ENCODE results near the gene NLRP3.

DNA sequence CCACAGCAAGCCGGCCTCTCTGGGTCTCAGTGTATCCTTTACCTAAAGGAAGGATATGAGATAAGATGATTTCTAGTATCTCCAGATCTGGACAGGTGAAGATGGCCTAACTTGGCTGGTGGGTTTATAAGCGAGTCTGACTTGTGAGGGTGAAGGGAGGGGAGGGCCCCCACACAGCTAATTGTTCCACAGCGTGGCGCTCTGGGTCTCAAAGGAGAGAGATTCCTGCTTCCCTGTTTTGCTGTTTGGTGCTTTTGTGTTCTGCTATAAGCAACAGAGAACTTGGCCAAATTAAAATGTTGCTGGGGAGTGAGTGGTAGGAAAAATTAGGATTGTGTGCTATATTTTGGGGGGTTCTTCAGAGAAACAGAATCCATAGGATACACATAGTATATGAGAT is 28.9 kb upstream of the NLRP3 start:
- TF ChIP-seq, protein P1, sequence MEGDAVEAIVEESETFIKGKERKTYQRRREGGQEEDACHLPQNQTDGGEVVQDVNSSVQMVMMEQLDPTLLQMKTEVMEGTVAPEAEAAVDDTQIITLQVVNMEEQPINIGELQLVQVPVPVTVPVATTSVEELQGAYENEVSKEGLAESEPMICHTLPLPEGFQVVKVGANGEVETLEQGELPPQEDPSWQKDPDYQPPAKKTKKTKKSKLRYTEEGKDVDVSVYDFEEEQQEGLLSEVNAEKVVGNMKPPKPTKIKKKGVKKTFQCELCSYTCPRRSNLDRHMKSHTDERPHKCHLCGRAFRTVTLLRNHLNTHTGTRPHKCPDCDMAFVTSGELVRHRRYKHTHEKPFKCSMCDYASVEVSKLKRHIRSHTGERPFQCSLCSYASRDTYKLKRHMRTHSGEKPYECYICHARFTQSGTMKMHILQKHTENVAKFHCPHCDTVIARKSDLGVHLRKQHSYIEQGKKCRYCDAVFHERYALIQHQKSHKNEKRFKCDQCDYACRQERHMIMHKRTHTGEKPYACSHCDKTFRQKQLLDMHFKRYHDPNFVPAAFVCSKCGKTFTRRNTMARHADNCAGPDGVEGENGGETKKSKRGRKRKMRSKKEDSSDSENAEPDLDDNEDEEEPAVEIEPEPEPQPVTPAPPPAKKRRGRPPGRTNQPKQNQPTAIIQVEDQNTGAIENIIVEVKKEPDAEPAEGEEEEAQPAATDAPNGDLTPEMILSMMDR (IDR thresholded peaks at IDR 0.05 in 4 of 5, conservative IDR thresholded peaks at IDR 0.05 in 1 of 5) = no peak
- TF ChIP-seq POLR2A (IDR thresholded peaks at IDR 0.05) = no peak
